Mesothelial cell of epicardium (in vitro differentiated cells): ENCODE measurements around the gene DNAJC2. TPM values are rescaled to one million over a fixed set of nuclear protein-coding genes. Genes with fewer than 3 reads are reported as not detected.
"Not testable (repeated sequence)": the region's sequence is repeated elsewhere in the genome, so short reads cannot be mapped to it uniquely, and the experiment has no call there.

Experiments
- DNase-seq, 2 experiments: peaks; one replicate each; pipeline ENCODE4 v3.0.0; 2021; ENCODE audit warnings: low spot score in 2 of 2; ENCODE audit not compliant: unreplicated experiment in 2 of 2
- H3K27ac Mint-ChIP-seq: 2 replicates; pipeline ENCODE4 v1.8.0; 2021; ENCODE audit warnings: mixed read lengths
- H3K27me3 Mint-ChIP-seq: 2 replicates; pipeline ENCODE4 v1.8.0; 2021; ENCODE audit warnings: low read depth, mixed read lengths
- H3K36me3 Mint-ChIP-seq: 2 replicates; pipeline ENCODE4 v1.8.0; 2021; ENCODE audit warnings: mixed read lengths
- H3K4me1 Mint-ChIP-seq: 2 replicates; pipeline ENCODE4 v1.8.0; 2021; ENCODE audit warnings: mixed read lengths
- H3K4me3 Mint-ChIP-seq: 2 replicates; pipeline ENCODE4 v1.8.0; 2021; ENCODE audit warnings: mild to moderate bottlenecking, moderate library complexity, mixed read lengths
- H3K9me3 Mint-ChIP-seq: 2 replicates; pipeline ENCODE4 v1.8.0; 2021; ENCODE audit warnings: mixed read lengths
- total RNA-seq: library from RNA; stranded (reverse); gene quantifications from 3 replicates; pipeline ENCODE4 v1.2.1, GENCODE V29; 2021
- TF ChIP-seq, protein P1 (sequence below): fragments of 200-600 bp; sonication (generic); IDR thresholded peaks from one replicate; pipeline ENCODE4 v1.5.0; 2021; ENCODE audit warnings: antibody characterized with exemption; ENCODE audit not compliant: unreplicated experiment

Gene DNAJC2
- total RNA-seq, 1 donor from 2014 or later: 31.1 TPM

DNA sequence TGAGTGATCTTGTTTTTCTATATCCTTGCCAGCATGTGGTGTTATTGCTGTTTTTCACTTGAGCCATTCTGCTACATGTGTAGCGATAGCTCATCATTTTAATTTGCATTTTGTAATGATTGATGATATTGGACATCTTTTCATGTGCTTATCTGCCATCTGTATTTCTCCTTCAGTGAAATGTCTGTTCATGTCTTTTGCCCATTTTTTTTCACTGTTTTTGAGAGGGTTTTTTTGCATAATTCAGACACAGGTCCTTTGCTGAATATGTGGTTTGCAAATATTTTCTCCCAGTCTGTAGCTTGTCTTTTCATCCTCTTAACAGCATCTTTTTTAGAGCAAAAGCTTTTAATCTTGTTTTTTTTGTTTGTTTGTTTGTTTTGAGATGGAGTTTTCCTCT is 51.0 kb downstream of the DNAJC2 start:
- peaks cover 3% of the 10 kb centered on the region for H3K9me3 Mint-ChIP-seq
- no peaks in the 10 kb centered on the region for H3K36me3 Mint-ChIP-seq
- no peak overlapping the region for H3K4me3 Mint-ChIP-seq
- no peak for DNase-seq
- no peak overlapping the region for H3K27ac Mint-ChIP-seq
- TF ChIP-seq, protein P1, sequence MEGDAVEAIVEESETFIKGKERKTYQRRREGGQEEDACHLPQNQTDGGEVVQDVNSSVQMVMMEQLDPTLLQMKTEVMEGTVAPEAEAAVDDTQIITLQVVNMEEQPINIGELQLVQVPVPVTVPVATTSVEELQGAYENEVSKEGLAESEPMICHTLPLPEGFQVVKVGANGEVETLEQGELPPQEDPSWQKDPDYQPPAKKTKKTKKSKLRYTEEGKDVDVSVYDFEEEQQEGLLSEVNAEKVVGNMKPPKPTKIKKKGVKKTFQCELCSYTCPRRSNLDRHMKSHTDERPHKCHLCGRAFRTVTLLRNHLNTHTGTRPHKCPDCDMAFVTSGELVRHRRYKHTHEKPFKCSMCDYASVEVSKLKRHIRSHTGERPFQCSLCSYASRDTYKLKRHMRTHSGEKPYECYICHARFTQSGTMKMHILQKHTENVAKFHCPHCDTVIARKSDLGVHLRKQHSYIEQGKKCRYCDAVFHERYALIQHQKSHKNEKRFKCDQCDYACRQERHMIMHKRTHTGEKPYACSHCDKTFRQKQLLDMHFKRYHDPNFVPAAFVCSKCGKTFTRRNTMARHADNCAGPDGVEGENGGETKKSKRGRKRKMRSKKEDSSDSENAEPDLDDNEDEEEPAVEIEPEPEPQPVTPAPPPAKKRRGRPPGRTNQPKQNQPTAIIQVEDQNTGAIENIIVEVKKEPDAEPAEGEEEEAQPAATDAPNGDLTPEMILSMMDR: no peak
- peaks cover 13% of the 10 kb centered on the region for H3K4me1 Mint-ChIP-seq
- H3K27me3 Mint-ChIP-seq: peaks cover 40% of the 10 kb centered on the region

DNA sequence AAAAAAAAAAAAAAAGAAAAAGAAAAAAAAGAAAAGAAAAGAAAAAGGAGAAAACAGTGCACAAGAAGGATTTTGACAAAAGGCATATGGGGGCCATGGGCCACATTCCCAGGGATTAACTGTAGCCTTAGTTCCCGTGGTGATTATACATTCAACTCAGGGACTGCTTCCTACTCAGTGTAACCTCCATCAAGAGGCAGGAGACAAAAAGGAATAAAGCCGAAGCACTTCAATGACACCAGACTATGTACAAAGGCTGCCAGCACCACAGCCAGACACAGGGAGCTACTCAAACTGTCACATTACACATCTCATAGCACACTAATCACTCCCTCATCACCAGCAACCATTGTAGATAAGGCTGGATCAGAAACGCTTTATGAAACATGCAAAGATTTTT is 52.4 kb downstream of the DNAJC2 start:
- H3K27ac Mint-ChIP-seq: no peak overlapping the region
- H3K4me1 Mint-ChIP-seq: peaks cover 4% of the 10 kb centered on the region
- H3K9me3 Mint-ChIP-seq: peaks cover 3% of the 10 kb centered on the region
- DNase-seq: no peak
- peaks cover 47% of the 10 kb centered on the region for H3K27me3 Mint-ChIP-seq
- no peak overlapping the region for H3K4me3 Mint-ChIP-seq
- TF ChIP-seq, protein P1: no peak
- no peaks in the 10 kb centered on the region for H3K36me3 Mint-ChIP-seq

DNA sequence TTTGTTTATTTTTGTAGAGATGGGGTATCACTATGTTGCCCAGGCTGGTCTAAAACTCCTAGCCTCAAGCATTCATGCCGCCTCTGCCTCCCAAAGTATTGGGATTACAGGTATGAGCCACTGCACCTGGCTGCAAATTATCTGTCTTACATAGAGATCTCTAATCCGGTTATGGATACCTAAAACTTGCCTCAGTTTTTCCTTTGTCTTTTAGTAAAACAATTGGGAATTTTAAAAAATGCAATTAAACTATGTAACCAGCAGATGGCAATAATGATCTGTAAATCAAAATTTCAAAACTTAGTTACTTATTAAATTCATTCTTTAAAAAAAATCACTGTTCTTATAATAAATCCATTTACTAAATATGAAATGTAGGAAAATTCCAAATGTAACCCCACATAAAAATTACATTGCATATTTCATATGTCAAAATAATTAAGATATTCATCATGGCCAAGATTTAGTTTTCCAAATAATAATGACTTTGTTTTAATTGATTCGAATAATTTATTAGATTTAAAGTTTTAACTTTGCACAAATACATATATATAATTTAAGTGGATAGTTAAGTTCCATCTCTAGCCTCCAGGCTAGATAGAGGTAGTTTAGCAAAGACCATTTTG is 61.7 kb downstream of the DNAJC2 start:
- H3K27ac Mint-ChIP-seq, DNase-seq, H3K4me3 Mint-ChIP-seq, H3K9me3 Mint-ChIP-seq, H3K36me3 Mint-ChIP-seq: not testable (repeated sequence)
- TF ChIP-seq, protein P1: peak; percentile 36
- Mint-ChIP-seq H3K4me1 (peaks cover 18% of the 10 kb centered on the region), H3K27me3 (peaks cover 56% of the 10 kb centered on the region)

DNA sequence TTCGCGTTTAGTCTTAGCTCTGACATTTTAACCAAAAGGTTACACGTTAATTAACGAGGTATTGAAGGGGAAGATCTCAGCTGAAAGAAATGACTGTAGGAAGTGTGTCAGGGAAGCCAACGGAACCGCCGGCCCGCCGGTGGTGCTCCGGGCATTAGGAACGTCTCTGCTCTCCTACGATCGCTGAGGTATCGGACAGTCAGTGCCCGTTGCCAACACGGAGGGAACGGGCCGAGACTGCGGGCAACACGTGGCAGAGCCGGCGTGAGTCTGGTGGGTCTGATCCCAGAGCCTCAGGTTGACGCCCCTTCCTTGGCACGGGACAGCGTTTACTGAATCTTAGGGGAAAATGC is 63.8 kb downstream of the DNAJC2 start:
- not testable (repeated sequence) for H3K9me3 Mint-ChIP-seq, H3K36me3 Mint-ChIP-seq, H3K27ac Mint-ChIP-seq, DNase-seq
- peaks cover 18% of the 10 kb centered on the region for H3K4me1 Mint-ChIP-seq
- H3K27me3 Mint-ChIP-seq: peaks cover 47% of the 10 kb centered on the region
- peak overlapping the region; percentile 90 for H3K4me3 Mint-ChIP-seq

DNA sequence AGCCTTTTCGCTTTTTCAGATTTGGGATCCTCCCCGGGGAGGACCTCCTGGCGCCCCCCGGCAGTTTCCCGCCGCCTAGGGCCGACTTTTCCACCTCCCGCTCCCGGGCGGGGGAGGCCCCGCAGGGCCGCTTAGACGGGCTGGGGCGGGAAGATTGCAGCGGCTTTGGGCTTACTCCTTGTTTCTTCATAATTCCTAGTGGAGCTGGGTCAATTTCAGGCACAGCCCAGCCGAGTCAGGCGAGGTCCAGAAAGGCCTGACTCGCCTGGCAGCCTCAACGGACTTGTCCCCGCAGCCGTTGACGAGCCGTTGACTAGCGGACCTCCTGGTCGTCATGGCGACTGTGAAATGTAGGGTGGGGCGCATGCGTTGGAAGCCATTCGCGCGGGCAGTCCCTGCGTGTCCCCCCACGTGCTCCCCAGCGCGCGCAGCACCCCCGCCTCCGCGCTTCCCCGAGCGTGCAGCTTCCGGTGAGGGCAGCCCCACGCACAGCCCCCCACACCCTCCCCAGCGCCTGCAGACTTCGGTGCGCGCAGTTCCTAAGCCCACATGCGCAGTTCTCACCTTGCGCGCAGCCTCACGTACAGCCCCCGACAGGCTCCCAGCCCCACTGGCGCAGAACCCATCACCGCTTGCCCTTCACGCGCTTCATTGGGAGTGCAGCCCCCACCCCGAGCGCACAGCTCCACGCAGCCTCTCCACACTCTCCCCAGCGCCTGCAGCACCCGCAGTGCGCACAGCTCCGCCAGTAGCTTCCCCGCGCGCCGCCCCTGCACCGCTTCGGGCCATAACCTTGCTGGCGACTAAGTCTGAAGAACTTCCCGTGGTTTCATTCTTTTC is 64.4 kb downstream of the DNAJC2 start:
- Mint-ChIP-seq H3K27me3 (peaks cover 47% of the 10 kb centered on the region), H3K27ac (peak overlapping the region; percentile 75), H3K4me1 (peaks cover 18% of the 10 kb centered on the region), H3K4me3 (peak overlapping the region; percentile 90)
- H3K9me3 Mint-ChIP-seq, H3K36me3 Mint-ChIP-seq: not testable (repeated sequence)
- DNase-seq: peak; percentile 37 to 57

DNA sequence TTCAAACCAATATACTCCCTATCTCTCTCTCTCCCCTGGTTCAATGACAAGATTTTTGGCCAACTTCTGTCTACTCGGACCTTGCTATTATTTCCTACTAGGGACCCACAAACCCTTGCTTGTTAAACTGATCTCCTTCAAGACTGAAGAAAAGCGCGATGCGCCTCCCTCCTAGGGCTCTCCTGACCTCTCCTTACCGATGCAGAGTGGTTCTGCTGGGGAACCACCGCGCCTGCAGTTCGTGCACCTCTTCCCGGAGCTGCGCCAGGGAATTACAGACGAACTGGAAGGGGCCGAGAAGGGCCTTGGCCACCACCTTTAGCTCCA is 65.0 kb downstream of the DNAJC2 start:
- not testable (repeated sequence) for DNase-seq, H3K9me3 Mint-ChIP-seq, H3K27ac Mint-ChIP-seq, H3K36me3 Mint-ChIP-seq
- Mint-ChIP-seq H3K27me3 (peaks cover 47% of the 10 kb centered on the region), H3K4me3 (peak overlapping the region; percentile 90), H3K4me1 (peaks cover 18% of the 10 kb centered on the region)

DNA sequence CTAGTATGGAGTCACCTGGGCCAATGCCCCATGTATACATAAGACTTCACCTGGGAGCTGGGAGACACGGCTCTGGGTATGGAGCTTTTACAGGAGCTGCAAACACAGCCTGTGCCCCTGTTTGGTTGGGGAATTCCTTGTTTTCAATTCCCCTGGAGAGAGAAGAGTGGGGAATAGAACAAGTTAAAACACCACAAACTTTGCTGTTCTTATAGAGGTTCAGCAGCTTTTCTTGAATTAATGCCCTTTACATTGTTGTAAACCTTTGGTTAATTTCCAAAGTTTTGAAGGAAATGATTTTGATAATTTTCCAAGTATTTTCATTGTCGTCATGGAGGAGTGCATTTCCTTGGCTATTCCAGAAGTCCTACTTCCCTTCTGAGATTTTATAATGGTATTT is 66.4 kb downstream of the DNAJC2 start:
- H3K36me3 Mint-ChIP-seq, H3K4me3 Mint-ChIP-seq, H3K27ac Mint-ChIP-seq, DNase-seq, H3K9me3 Mint-ChIP-seq: not testable (repeated sequence)
- Mint-ChIP-seq H3K4me1 (peaks cover 16% of the 10 kb centered on the region), H3K27me3 (peaks cover 47% of the 10 kb centered on the region)

DNA sequence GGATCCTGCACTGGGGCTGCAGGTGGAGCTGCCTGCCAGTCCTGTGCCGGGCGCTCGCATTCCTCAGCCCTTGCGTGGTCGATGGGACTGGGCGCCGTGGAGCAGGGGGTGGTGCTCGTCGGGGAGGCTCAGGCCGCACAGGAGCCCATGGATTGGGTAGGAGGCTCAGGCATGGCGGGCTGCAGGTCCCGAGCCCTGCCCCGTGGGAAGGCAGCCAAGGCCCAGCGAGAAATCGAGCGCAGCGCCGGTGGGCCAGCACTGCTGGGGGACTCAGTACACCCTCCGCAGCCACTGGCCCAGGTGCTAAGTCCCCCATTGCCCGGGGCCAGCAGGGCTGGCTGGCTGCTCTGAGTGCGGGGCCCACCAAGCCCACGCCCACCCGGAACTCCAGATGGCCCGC is 69.7 kb downstream of the DNAJC2 start:
- H3K9me3 Mint-ChIP-seq, H3K4me3 Mint-ChIP-seq, DNase-seq, H3K27ac Mint-ChIP-seq, H3K36me3 Mint-ChIP-seq, H3K4me1 Mint-ChIP-seq: not testable (repeated sequence)
- H3K27me3 Mint-ChIP-seq: peaks cover 23% of the 10 kb centered on the region

DNA sequence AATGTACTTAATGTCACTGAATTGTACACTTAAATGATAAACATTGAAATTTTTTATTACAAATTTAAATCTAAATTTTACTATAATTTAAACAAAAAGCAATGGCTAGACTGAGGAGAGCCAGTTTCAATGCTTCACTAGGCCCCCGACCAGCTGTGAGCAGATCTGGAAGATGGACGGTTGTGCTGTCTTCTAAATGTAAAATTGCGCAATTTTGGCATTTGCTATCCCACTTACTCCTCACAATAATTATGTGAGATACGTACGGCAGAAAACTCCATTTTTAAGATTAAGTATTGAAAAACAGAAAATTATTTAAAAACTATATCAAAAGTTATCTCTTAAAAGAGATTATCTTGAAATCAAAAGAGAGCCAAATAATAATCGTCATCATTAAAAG is 71.2 kb downstream of the DNAJC2 start:
- not testable (repeated sequence) for H3K9me3 Mint-ChIP-seq, H3K36me3 Mint-ChIP-seq, H3K27ac Mint-ChIP-seq, H3K4me3 Mint-ChIP-seq, H3K4me1 Mint-ChIP-seq, DNase-seq
- peaks cover 13% of the 10 kb centered on the region for H3K27me3 Mint-ChIP-seq

DNA sequence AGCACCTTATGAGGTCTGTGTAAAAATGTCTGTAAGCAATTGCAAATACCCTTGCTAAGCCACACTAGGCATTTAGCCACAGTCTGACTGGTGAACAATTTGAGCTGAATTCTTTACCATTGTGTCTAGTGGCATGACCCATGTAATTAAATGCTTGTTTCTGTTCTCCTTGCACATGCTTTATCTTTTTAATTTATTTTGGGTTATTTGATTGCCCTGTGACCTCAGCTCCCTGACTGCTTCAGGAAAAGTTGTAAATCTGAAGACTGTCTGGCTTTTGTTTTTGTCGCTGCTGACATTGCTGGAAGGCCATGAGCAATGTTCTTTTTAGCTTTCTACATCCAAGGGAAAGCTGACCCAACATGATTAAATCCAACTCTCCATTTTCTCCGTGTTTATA is 78.3 kb downstream of the DNAJC2 start:
- not testable (repeated sequence) for H3K4me1 Mint-ChIP-seq, H3K9me3 Mint-ChIP-seq, H3K27ac Mint-ChIP-seq, H3K27me3 Mint-ChIP-seq, H3K4me3 Mint-ChIP-seq, H3K36me3 Mint-ChIP-seq, DNase-seq

DNA sequence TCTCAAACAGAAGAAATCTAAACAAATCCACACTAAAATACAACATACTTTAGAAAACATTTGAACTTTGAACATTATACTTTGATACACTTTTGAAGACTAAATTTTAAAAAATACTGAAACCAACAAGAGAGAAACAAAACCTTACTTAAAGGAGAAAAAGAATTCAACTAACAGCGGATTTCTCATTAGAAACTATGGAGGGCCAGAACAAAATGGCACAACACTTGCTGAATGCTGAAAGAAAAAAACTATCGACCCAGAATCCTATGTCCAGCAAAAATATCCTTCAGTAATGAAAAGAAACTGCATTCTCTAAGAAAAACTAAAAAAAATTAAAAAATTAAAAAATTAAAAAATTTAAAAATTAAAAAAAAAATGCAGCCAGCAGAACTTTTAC is 80.5 kb downstream of the DNAJC2 start:
- H3K4me1 Mint-ChIP-seq, H3K9me3 Mint-ChIP-seq, H3K4me3 Mint-ChIP-seq, H3K27ac Mint-ChIP-seq, DNase-seq, H3K36me3 Mint-ChIP-seq: not testable (repeated sequence)
- H3K27me3 Mint-ChIP-seq: peaks cover 12% of the 10 kb centered on the region
